ENCODE data around the gene COLEC12. TPM values are rescaled to one million over a fixed set of nuclear protein-coding genes. Genes with fewer than 3 reads are reported as not detected.

Gene COLEC12
- total and polyA plus RNA-seq, 10 of the 15 experiments (the other 5 are each of a cell fraction or from before 2014, with no cell fraction given), result 0.04 to 0.05 TPM; not detected in 8

GRCh38 chr18:346600-346999 is 153.9 kb downstream of the COLEC12 start:
- no TSS peak for BruUV-seq (replicated peaks)

More at GRCh38 chr18:346600-346999, 153.9 kb downstream of the COLEC12 start:
- H3K4me1 ChIP-seq (ENCODE audit: control insufficient read depth, insufficient read depth, low read length), result no peaks in the 10 kb centered on the region
- H3K27ac ChIP-seq (ENCODE audit: control insufficient read depth, insufficient read depth), result no peak overlapping the region
- H3K79me2 ChIP-seq (ENCODE audit: control insufficient read depth, insufficient read depth, low read length), result no peaks in the 10 kb centered on the region
- no peak overlapping the region for H2AFZ ChIP-seq (ENCODE audit: control insufficient read depth, low read depth, low read length)
- DNase-seq (ENCODE audit: low read depth, low spot score) (no peak), FAIRE-seq (no peak), ATAC-seq (no peak)
- ChIA-PET SMC1A (ENCODE audit: uncharacterized antibody, unreplicated experiment) (no interaction called here), CTCF (no interaction called here), RAD21 (ENCODE audit: unreplicated experiment) (no interaction called here), POLR2A (no interaction called here)
- no peak for TF ChIP-seq TBL1XR1 (IDR thresholded peaks at IDR 0.05; ENCODE audit: low read depth, low read length)
- no peak for TF ChIP-seq HDAC2 (IDR thresholded peaks at IDR 0.05)
- no peak for TF ChIP-seq YBX1 (IDR thresholded peaks at IDR 0.05)
- no peak for TF ChIP-seq GABPA (IDR thresholded peaks at IDR 0.05; ENCODE audit: low read depth)
- no peak for TF ChIP-seq MYC (IDR thresholded peaks at IDR 0.05; ENCODE audit: insufficient read depth, insufficient read length, insufficient replicate concordance, low read length, severe bottlenecking)
- TF ChIP-seq SPI1 (IDR thresholded peaks at IDR 0.05; ENCODE audit: borderline replicate concordance, insufficient read depth, low read depth, low read length), result no peak
- no peak for TF ChIP-seq BCLAF1 (IDR thresholded peaks at IDR 0.05)
- TF ChIP-seq DPF2 (IDR thresholded peaks at IDR 0.05), result no peak
- TF ChIP-seq ZBED1 (IDR thresholded peaks at IDR 0.05; ENCODE audit: borderline replicate concordance), result no peak
- no peak for TF ChIP-seq JUND (IDR thresholded peaks at IDR 0.05; ENCODE audit: low read depth, low read length)
- TF ChIP-seq LARP7 (IDR thresholded peaks at IDR 0.05), result no peak
- no peak for TF ChIP-seq EP300 (IDR thresholded peaks at IDR 0.05; ENCODE audit: borderline replicate concordance in 1 of 2, control insufficient read depth in 1 of 2, low read depth in 2 of 2, low read length in 2 of 2)
- TF ChIP-seq RB1 (IDR thresholded peaks at IDR 0.05; ENCODE audit: borderline replicate concordance), result no peak
- TF ChIP-seq POLR2A (IDR thresholded peaks at IDR 0.05; ENCODE audit: low read depth, low read length), result no peak
- TF ChIP-seq SMAD5 (IDR thresholded peaks at IDR 0.05; ENCODE audit: low read depth), result no peak
- no peak for TF ChIP-seq ZNF622 (IDR thresholded peaks at IDR 0.05)
- no peak for TF ChIP-seq ATF2 (IDR thresholded peaks at IDR 0.05; ENCODE audit: low read length)
- no peak for TF ChIP-seq FOXK2 (IDR thresholded peaks at IDR 0.05)
- TF ChIP-seq JUNB (IDR thresholded peaks at IDR 0.05), result no peak
- TF ChIP-seq ZZZ3 (IDR thresholded peaks at IDR 0.05; ENCODE audit: control insufficient read depth, insufficient read length, low read depth), result no peak
- no peak overlapping the region for H3K4me3 ChIP-seq
- no peak overlapping the region for H3K9ac ChIP-seq (ENCODE audit: control insufficient read depth, insufficient read depth, low read length)
- H3K36me3 ChIP-seq (ENCODE audit: control insufficient read depth in 2 of 2, insufficient read depth in 2 of 2, low read length in 1 of 2), result no peaks in the 10 kb centered on the region
- in situ Hi-C loops (cut with MboI) (no loop called here), intact Hi-C loops (cut with micrococcal nuclease; ENCODE audit: unreplicated experiment) (no loop called here)
- WGBS (ENCODE audit: insufficient coverage, insufficient replicate concordance, low lambda C conversion rate, missing lambda C conversion rate), result 11% methylated on average over 10 of the region's 10 CpGs
- H3K27me3 ChIP-seq (replicated peaks in 1 of 2; ENCODE audit: control insufficient read depth in 2 of 2, insufficient read depth in 2 of 2, low read length in 1 of 2), result no peaks in the 10 kb centered on the region; a peak in 1 of 4 replicates
- H3K4me2 ChIP-seq (ENCODE audit: control insufficient read depth, insufficient read depth), result no peak overlapping the region
- H4K20me1 ChIP-seq (ENCODE audit: control insufficient read depth, insufficient read depth), result no peaks in the 10 kb centered on the region
- H3K9me3 ChIP-seq (replicated peaks; ENCODE audit: control insufficient read depth, insufficient read depth, low read length), result no peaks in the 10 kb centered on the region

Measured in GM12878 (cell line).